Measurements from ENCODE around the gene COL25A1. TPM values are rescaled to one million over a fixed set of nuclear protein-coding genes. Genes with fewer than 3 reads are reported as not detected.

The COL25A1 gene
- total RNA-seq, 1 experiment from 2014 or later, result not detected

GRCh38 chr4:108988464-108989195, 313.8 kb downstream of the COL25A1 start:
- intact Hi-C loops (cut with micrococcal nuclease), result no loop called here
- H3K9me2 ChIP-seq (ENCODE audit: insufficient read depth), result no peaks in the 10 kb centered on the region
- no peak for ATAC-seq
- no TSS peak for BruUV-seq (replicated peaks)
- H3K9me3 ChIP-seq (ENCODE audit: control insufficient read depth in 1 of 2, insufficient read depth in 1 of 2, low read depth in 1 of 2, low read length in 2 of 2), result no peaks in the 10 kb centered on the region
- H3K79me2 ChIP-seq (ENCODE audit: insufficient read depth, low read length), result no peaks in the 10 kb centered on the region
- TF ChIP-seq POLR2AphosphoS5 (IDR thresholded peaks at IDR 0.05; ENCODE audit: low read depth, low read length) (no peak), SP1 (IDR thresholded peaks at IDR 0.05; ENCODE audit: low read depth) (no peak), EGR1 (IDR thresholded peaks at IDR 0.05; ENCODE audit: low read depth) (no peak), CBX3 (IDR thresholded peaks at IDR 0.05; ENCODE audit: low read depth) (no peak), CEBPB (IDR thresholded peaks at IDR 0.05; ENCODE audit: low read depth) (no peak), ZFX (IDR thresholded peaks at IDR 0.05) (no peak), EZH2 (IDR thresholded peaks at IDR 0.05) (no peak), JUND (IDR thresholded peaks at IDR 0.05) (no peak), ELF1 (IDR thresholded peaks at IDR 0.05; ENCODE audit: borderline replicate concordance, low read depth) (no peak), SRF (IDR thresholded peaks at IDR 0.05; ENCODE audit: low read depth) (no peak), YY1 (IDR thresholded peaks at IDR 0.05; ENCODE audit: extremely low read depth, insufficient replicate concordance, low read depth, low read length) (no peak), POLR2A (IDR thresholded peaks at IDR 0.05; ENCODE audit: borderline replicate concordance, extremely low read depth, insufficient read depth, insufficient read length) (no peak), ZNF274 (IDR thresholded peaks at IDR 0.05; ENCODE audit: low read depth, low read length) (no peak), EZH2phosphoT487 (IDR thresholded peaks at IDR 0.05; ENCODE audit: borderline replicate concordance) (no peak), SIN3A (IDR thresholded peaks at IDR 0.05; ENCODE audit: low read depth) (no peak)
- TF ChIP-seq, protein P1, sequence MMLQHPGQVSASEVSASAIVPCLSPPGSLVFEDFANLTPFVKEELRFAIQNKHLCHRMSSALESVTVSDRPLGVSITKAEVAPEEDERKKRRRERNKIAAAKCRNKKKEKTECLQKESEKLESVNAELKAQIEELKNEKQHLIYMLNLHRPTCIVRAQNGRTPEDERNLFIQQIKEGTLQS (IDR thresholded peaks at IDR 0.05), result no peak
- TF ChIP-seq, protein P2, sequence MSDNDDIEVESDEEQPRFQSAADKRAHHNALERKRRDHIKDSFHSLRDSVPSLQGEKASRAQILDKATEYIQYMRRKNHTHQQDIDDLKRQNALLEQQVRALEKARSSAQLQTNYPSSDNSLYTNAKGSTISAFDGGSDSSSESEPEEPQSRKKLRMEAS (IDR thresholded peaks at IDR 0.05), result no peak
- TF ChIP-seq, protein P3, sequence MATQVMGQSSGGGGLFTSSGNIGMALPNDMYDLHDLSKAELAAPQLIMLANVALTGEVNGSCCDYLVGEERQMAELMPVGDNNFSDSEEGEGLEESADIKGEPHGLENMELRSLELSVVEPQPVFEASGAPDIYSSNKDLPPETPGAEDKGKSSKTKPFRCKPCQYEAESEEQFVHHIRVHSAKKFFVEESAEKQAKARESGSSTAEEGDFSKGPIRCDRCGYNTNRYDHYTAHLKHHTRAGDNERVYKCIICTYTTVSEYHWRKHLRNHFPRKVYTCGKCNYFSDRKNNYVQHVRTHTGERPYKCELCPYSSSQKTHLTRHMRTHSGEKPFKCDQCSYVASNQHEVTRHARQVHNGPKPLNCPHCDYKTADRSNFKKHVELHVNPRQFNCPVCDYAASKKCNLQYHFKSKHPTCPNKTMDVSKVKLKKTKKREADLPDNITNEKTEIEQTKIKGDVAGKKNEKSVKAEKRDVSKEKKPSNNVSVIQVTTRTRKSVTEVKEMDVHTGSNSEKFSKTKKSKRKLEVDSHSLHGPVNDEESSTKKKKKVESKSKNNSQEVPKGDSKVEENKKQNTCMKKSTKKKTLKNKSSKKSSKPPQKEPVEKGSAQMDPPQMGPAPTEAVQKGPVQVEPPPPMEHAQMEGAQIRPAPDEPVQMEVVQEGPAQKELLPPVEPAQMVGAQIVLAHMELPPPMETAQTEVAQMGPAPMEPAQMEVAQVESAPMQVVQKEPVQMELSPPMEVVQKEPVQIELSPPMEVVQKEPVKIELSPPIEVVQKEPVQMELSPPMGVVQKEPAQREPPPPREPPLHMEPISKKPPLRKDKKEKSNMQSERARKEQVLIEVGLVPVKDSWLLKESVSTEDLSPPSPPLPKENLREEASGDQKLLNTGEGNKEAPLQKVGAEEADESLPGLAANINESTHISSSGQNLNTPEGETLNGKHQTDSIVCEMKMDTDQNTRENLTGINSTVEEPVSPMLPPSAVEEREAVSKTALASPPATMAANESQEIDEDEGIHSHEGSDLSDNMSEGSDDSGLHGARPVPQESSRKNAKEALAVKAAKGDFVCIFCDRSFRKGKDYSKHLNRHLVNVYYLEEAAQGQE (IDR thresholded peaks at IDR 0.05; ENCODE audit: low read depth), result no peak
- TF ChIP-seq, protein P4, sequence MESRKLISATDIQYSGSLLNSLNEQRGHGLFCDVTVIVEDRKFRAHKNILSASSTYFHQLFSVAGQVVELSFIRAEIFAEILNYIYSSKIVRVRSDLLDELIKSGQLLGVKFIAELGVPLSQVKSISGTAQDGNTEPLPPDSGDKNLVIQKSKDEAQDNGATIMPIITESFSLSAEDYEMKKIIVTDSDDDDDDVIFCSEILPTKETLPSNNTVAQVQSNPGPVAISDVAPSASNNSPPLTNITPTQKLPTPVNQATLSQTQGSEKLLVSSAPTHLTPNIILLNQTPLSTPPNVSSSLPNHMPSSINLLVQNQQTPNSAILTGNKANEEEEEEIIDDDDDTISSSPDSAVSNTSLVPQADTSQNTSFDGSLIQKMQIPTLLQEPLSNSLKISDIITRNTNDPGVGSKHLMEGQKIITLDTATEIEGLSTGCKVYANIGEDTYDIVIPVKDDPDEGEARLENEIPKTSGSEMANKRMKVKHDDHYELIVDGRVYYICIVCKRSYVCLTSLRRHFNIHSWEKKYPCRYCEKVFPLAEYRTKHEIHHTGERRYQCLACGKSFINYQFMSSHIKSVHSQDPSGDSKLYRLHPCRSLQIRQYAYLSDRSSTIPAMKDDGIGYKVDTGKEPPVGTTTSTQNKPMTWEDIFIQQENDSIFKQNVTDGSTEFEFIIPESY (IDR thresholded peaks at IDR 0.05; ENCODE audit: extremely low read depth, insufficient replicate concordance, low read length), result no peak
- H3K4me3 ChIP-seq (replicated peaks in 1 of 2; ENCODE audit: low read depth in 1 of 2, low read length in 2 of 2), result no peak overlapping the region
- POLR2A ChIA-PET, result no interaction called here
- RAD21 ChIA-PET (ENCODE audit: low non-redundant PET in 1 of 2, low total read pairs in 2 of 2, uncharacterized antibody in 2 of 2, unreplicated experiment in 2 of 2), result no interaction called here
- no peaks in the 10 kb centered on the region for H3K36me3 ChIP-seq (ENCODE audit: control insufficient read depth in 1 of 2, insufficient read depth in 2 of 2, low read length in 2 of 2)
- H4K20me1 ChIP-seq (ENCODE audit: insufficient read depth), result no peaks in the 10 kb centered on the region
- CTCF ChIA-PET, result no interaction called here
- H3K4me1 ChIP-seq (ENCODE audit: control insufficient read depth in 1 of 2, insufficient read depth in 2 of 2, low read length in 2 of 2), result no peaks in the 10 kb centered on the region
- H2AFZ ChIP-seq (ENCODE audit: low read depth, low read length, poor library complexity, severe bottlenecking), result no peak overlapping the region
- H3K27ac ChIP-seq (ENCODE audit: low read depth, low read length), result no peak overlapping the region
- H3K27me3 ChIP-seq (ENCODE audit: insufficient read depth, low read length), result peaks cover 5% of the 10 kb centered on the region; the same call in 1 of the 2 replicates
- H3K9ac ChIP-seq (ENCODE audit: low read length), result no peak overlapping the region
- no peak for DNase-seq (ENCODE audit: low read depth, low spot score)
- no peak overlapping the region for H3K4me2 ChIP-seq (ENCODE audit: low read length)
